T-helper 17 cell (primary cell): ENCODE data around the gene GMNN. TPM values are rescaled to one million over a fixed set of nuclear protein-coding genes. Genes with fewer than 3 reads are reported as not detected.

Experiments used
- ATAC-seq: fragments of 150-1000 bp; cut with Tn5 transposase; 2 replicates; pipeline ENCODE4 v1.10.0; 2021; ENCODE audit warnings: mild to moderate bottlenecking, moderate library complexity
- DNase-seq, 3 donors: peaks; one replicate each; pipeline versions ENCODE4 v3.0.0 to v3.0.0-alpha.2; 2020 to 2021
- H3K9me3 ChIP-seq: one replicate; pipeline ENCODE4 v1.7.0; 2013; ENCODE audit warnings: low read length, mild to moderate bottlenecking; ENCODE audit not compliant: control insufficient read depth, poor library complexity, severe bottlenecking
- H3K27ac Mint-ChIP-seq: one replicate; pipeline ENCODE4 v1.8.0; 2022; ENCODE audit warnings: mild to moderate bottlenecking, moderate library complexity, mixed read lengths
- H3K27me3 Mint-ChIP-seq: one replicate; pipeline ENCODE4 v1.8.0; 2022; ENCODE audit warnings: mixed read lengths
- H3K36me3 Mint-ChIP-seq: one replicate; pipeline ENCODE4 v1.8.0; 2022; ENCODE audit warnings: low read depth, mixed read lengths
- H3K4me1 Mint-ChIP-seq: one replicate; pipeline ENCODE4 v1.8.0; 2022; ENCODE audit warnings: mild to moderate bottlenecking, mixed read lengths
- H3K4me3 Mint-ChIP-seq: one replicate; pipeline ENCODE4 v1.8.0; 2022; ENCODE audit warnings: mild to moderate bottlenecking, moderate library complexity, mixed read lengths
- total RNA-seq, 4 donors: library from RNA in 2 of 4; stranded (reverse) in 2 of 4; gene quantifications; one replicate each; pipeline ENCODE4 v1.2.3 and lab custom pipeline; 2022 to 2026

The GMNN gene
- total RNA-seq, 2 donors from 2014 or later = 11.7 to 15.3 TPM

- no peak for DNase-seq
- Mint-ChIP-seq H3K27ac (no peak overlapping the region), H3K36me3 (peaks cover 14% of the 10 kb centered on the region), H3K4me3 (peak overlapping the region; percentile 31), H3K4me1 (peaks cover 18% of the 10 kb centered on the region), H3K27me3 (no peaks in the 10 kb centered on the region)
- no peaks in the 10 kb centered on the region for H3K9me3 ChIP-seq
- ATAC-seq = no peak
These were observed 53.2 kb downstream of the GMNN start for GRCh38 chr6:24827970-24828369.

DNA sequence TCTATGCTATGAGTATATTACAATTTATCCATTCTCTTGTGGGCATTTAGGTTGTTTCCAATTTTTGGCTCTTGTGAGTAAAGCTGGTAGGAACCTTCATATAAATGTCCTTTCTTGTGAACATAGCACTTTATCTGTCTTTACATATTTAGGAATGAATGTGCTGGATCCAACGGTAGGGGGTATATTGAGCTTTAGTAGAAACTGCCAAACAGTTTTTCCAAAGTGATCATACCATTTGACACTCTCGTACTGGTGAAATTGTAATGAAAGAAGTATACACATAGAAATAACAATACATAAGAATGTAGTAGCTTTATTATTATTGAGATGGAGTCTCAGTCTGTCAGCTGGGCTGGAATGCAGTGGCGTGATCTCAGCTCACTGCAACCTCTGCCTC, 54.9 kb downstream of the GMNN start:
- no peak overlapping the region for H3K4me3 Mint-ChIP-seq
- no peak for ATAC-seq
- no peaks in the 10 kb centered on the region for H3K9me3 ChIP-seq
- peaks cover 12% of the 10 kb centered on the region for H3K36me3 Mint-ChIP-seq
- DNase-seq = no peak
- H3K27ac Mint-ChIP-seq = no peak overlapping the region
- H3K27me3 Mint-ChIP-seq = no peaks in the 10 kb centered on the region
- peaks cover 21% of the 10 kb centered on the region for H3K4me1 Mint-ChIP-seq

DNA sequence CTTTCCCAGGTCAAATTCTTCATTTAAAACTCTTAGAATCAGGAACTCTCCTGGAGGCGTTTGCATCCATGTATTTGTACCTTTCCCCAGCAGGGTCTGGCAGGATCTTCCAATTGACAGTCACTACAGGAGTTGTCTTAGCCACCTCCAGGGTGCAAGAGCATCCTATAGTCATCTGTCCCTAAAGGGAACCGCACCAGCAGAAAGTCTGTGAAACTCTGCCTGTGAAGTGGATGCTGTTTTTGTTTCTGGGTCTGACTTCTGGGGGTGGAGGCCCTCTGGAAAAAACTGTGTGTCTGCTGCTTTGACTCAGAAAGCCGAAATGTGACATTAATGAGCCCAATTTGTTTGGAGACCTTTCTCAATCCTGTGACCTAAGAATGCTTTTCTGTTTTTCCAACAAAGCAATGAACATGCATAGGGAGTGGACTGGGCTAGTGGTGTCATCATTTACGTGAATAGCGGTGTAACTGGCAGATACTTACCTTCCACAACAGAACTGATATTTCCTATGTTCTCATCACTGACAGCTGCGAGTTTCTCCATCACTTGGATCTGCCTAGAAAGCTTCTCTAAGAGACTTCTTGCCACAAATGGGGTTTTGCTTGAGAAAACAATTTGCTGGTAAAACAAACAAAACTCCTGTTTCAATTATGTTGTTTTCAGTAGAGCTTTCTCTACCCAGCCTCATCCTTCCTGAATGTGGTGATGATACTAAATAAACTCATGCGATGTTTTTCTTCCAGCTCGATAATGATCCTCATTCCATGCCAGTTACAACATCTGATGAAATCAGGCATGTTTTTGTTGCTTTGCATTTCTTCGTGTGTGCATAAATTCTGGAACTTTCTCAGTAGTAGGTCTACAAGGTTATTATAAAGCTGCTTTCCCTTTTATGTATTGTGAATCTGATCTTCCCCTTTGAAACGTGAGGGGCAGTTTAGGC, 57.3 kb downstream of the GMNN start:
- ATAC-seq (no peak), DNase-seq (no peak)
- peaks cover 12% of the 10 kb centered on the region for H3K36me3 Mint-ChIP-seq
- peak overlapping the region; percentile 66 for H3K27ac Mint-ChIP-seq
- no peak overlapping the region for H3K4me3 Mint-ChIP-seq
- H3K27me3 Mint-ChIP-seq = no peaks in the 10 kb centered on the region
- H3K4me1 Mint-ChIP-seq = peaks cover 24% of the 10 kb centered on the region
- no peaks in the 10 kb centered on the region for H3K9me3 ChIP-seq

- no peak overlapping the region for H3K4me3 Mint-ChIP-seq
- ATAC-seq (no peak), DNase-seq (no peak)
- no peaks in the 10 kb centered on the region for H3K9me3 ChIP-seq
- peaks cover 12% of the 10 kb centered on the region for H3K36me3 Mint-ChIP-seq
- no peaks in the 10 kb centered on the region for H3K27me3 Mint-ChIP-seq
- peaks cover 18% of the 10 kb centered on the region for H3K4me1 Mint-ChIP-seq
- peak overlapping the region; percentile 66 for H3K27ac Mint-ChIP-seq
These were observed 58.1 kb downstream of the GMNN start for GRCh38 chr6:24832794-24833193.

GRCh38 chr6:24833711-24834386, 59.1 kb downstream of the GMNN start:
- H3K27me3 Mint-ChIP-seq = no peaks in the 10 kb centered on the region
- H3K27ac Mint-ChIP-seq = peak overlapping the region; percentile 32
- no peak for DNase-seq
- ATAC-seq = no peak
- no peak overlapping the region for H3K4me3 Mint-ChIP-seq
- H3K9me3 ChIP-seq = no peaks in the 10 kb centered on the region
- peaks cover 14% of the 10 kb centered on the region for H3K4me1 Mint-ChIP-seq
- peaks cover 12% of the 10 kb centered on the region for H3K36me3 Mint-ChIP-seq

Other genes with a start within 250 kb of the GMNN start
- under 1 TPM; 0.07 to 0.16 TPM for gene KIAA0319, start 128.7 kb upstream of the GMNN start, total RNA-seq
- 10 to 100 TPM; 35.6 to 42.0 TPM for gene TDP2, start 108.0 kb upstream of the GMNN start, total RNA-seq
- 1 to 10 TPM; 2.9 to 5.3 TPM for gene ACOT13, start 107.9 kb upstream of the GMNN start, total RNA-seq
- 100 to 1,000 TPM; 103 to 110 TPM for gene C6orf62, start 55.8 kb upstream of the GMNN start, total RNA-seq
- 1 to 10 TPM; 1.1 to 2.7 TPM for gene ARMH2, start 24.0 kb downstream of the GMNN start, total RNA-seq
- gene RIPOR2, start 161.0 kb downstream of the GMNN start, total RNA-seq = 100 to 1,000 TPM; 296 to 364 TPM